NB4 (cell line): ENCODE results near the gene LIN37.

Source experiments
- DNase-seq: peaks from one replicate; pipeline ENCODE4 v3.0.0; 2010; ENCODE audit warnings: low read depth
- H3K4me3 ChIP-seq: one replicate; pipeline ENCODE4 v1.5.1; 2011; ENCODE audit warnings: mild to moderate bottlenecking, low read depth, low read length, moderate library complexity
- CTCF ChIP-seq: IDR thresholded peaks from one replicate; pipeline ENCODE4 v1.5.1; 2012; ENCODE audit warnings: low read depth, low read length
- MAX ChIP-seq: IDR thresholded peaks from 2 replicates; pipeline ENCODE4 v1.6.1; 2011; ENCODE audit warnings: low read depth, low read length
- MYC ChIP-seq: IDR thresholded peaks from 2 replicates; pipeline ENCODE4 v1.6.1; 2011; ENCODE audit warnings: low read depth, low read length
- POLR2A ChIP-seq: IDR thresholded peaks from 2 replicates; pipeline ENCODE4 v1.6.1; 2011; ENCODE audit warnings: mild to moderate bottlenecking; ENCODE audit not compliant: insufficient read length; ENCODE audit errors: extremely low read depth

Gene LIN37

GRCh38 chr19:35751839-35752745 is 3.7 kb downstream of the LIN37 start:
- H3K4me3 ChIP-seq: no peak overlapping the region
- TF ChIP-seq POLR2A (no peak), MYC (no peak), CTCF (no peak), MAX (no peak)

GRCh38 chr19:35752746-35753350 is 4.5 kb downstream of the LIN37 start:
- no peak for DNase-seq
- TF ChIP-seq MYC: no peak
- no peak for TF ChIP-seq MAX
- TF ChIP-seq POLR2A: no peak
- TF ChIP-seq CTCF: no peak
- H3K4me3 ChIP-seq: no peak overlapping the region

More at GRCh38 chr19:35751839-35752745, 3.7 kb downstream of the LIN37 start:
- no peak for DNase-seq

GRCh38 chr19:35753634-35754369 is 5.4 kb downstream of the LIN37 start:
- TF ChIP-seq MAX (no peak), POLR2A (no peak), CTCF (no peak), MYC (no peak)
- no peak overlapping the region for H3K4me3 ChIP-seq
- DNase-seq: no peak

- DNase-seq: no peak
- TF ChIP-seq CTCF (no peak), MYC (no peak), MAX (no peak)
- no peak overlapping the region for H3K4me3 ChIP-seq
Measured at GRCh38 chr19:35754370-35755130, 6.2 kb downstream of the LIN37 start.

GRCh38 chr19:35755131-35755549 is 6.8 kb downstream of the LIN37 start:
- no peak for TF ChIP-seq CTCF
- no peak for TF ChIP-seq MAX

More at GRCh38 chr19:35755131-35755549, 6.8 kb downstream of the LIN37 start:
- H3K4me3 ChIP-seq: no peak overlapping the region
- no peak for DNase-seq
